Kidney (tissue), 14 donors: ENCODE data around the gene TAF4B. TPM values are rescaled to one million over a fixed set of nuclear protein-coding genes. Genes with fewer than 3 reads are reported as not detected.
"Not testable (repeated sequence)": the region's sequence is repeated elsewhere in the genome, so short reads cannot be mapped to it uniquely, and the experiment has no call there.

Experiments used
- DNase-seq, 5 donors: peaks; one replicate each; pipeline ENCODE4 v3.0.0-alpha.2; 2013 to 2020
- FAIRE-seq: peaks from 2 replicates; lab custom pipeline; 2012; peaks lifted over from hg19 to GRCh38; lab: Jason Lieb, UNC
- H3K27ac ChIP-seq, 2 donors: one replicate each; pipeline ENCODE4 v1.7.0; 2013; ENCODE audit warnings: low read depth in 2 of 2, low read length in 2 of 2, inconsistent platforms in 1 of 2
- H3K27me3 ChIP-seq: one replicate; pipeline ENCODE4 v1.7.1; 2013; ENCODE audit warnings: low read length, inconsistent platforms; ENCODE audit not compliant: control insufficient read depth, insufficient read depth
- H3K36me3 ChIP-seq, 3 donors: one replicate each; pipeline versions ENCODE4 v1.7.0 to v1.7.1; 2013; ENCODE audit warnings: low read length in 3 of 3, control low read depth in 1 of 3, inconsistent platforms in 1 of 3; ENCODE audit not compliant: insufficient read depth in 3 of 3, control insufficient read depth in 2 of 3
- H3K4me1 ChIP-seq, 3 donors: one replicate each; pipeline versions ENCODE4 v1.7.0 to v1.7.1; 2013; ENCODE audit warnings: low read length in 3 of 3, inconsistent platforms in 1 of 3, low read depth in 1 of 3; ENCODE audit not compliant: control insufficient read depth in 2 of 3, insufficient read depth in 2 of 3
- H3K4me3 ChIP-seq, 3 donors: one replicate each; pipeline versions ENCODE4 v1.7.0 to v1.8.1; 2013; ENCODE audit warnings: low read length in 3 of 3, control low read depth in 1 of 3, inconsistent platforms in 1 of 3
- H3K9ac ChIP-seq, 3 donors: one replicate each; pipeline versions ENCODE4 v1.7.0 to v1.7.1; 2013; ENCODE audit warnings: low read length in 3 of 3, control low read depth in 1 of 3, inconsistent platforms in 1 of 3
- H3K9me3 ChIP-seq, 3 donors: one replicate each; pipeline versions ENCODE4 v1.7.0 to v1.7.1; 2013; ENCODE audit warnings: low read length in 3 of 3, control low read depth in 1 of 3, inconsistent platforms in 1 of 3; ENCODE audit not compliant: control insufficient read depth in 2 of 3, insufficient read depth in 1 of 3
- CTCF ChIP-seq: IDR thresholded peaks from 3 replicates; pipeline ENCODE4 v1.5.1; 2012; ENCODE audit warnings: mild to moderate bottlenecking, moderate library complexity, borderline replicate concordance; ENCODE audit not compliant: insufficient read depth; ENCODE audit errors: extremely low read depth
- intact Hi-C: fragments of 100-400 bp; cut with DNase I; formaldehyde crosslinking; loops from one replicate; pipeline ENCODE4 v1.11.1; 2022
- polyA plus RNA-seq: library from polyadenylated mRNA; stranded (reverse); fragments of 350-450 nt; fragmentation: Illumina TruSeq; extraction: RNeasy Lipid Tissue Mini Kit (QIAGEN cat#74804); gene quantifications from one replicate; pipeline ENCODE4 v1.2.3, GENCODE V29; 2014; ENCODE audit warnings: low read depth, low replicate concordance; ENCODE audit not compliant: insufficient read depth
- total RNA-seq: library from RNA; stranded (reverse); fragmentation: NEBNext Ultra II Directional; extraction: Animal tissue kit (Norgen Biotek cat#: 25700); gene quantifications from one replicate; pipeline ENCODE4 v1.2.1, GENCODE V29; 2021
- donor health status: control.
- donor health status: control.
- donor health status: control.
- donor health status: control.
- donor health status: control.
- donor health status: DM: yes; HTN: yes; CAD: no.
- donor health status: Normal renal cell carcinoma (clear cell type).

The TAF4B gene
- total and polyA plus RNA-seq, 2 donors from 2014 or later, result 1.7 to 4.9 TPM

- intact Hi-C loops, result no loop called here
- no peaks in the 10 kb centered on the region for H3K36me3 ChIP-seq
- H3K9ac ChIP-seq, result no peak overlapping the region
- peaks cover 0 to 2% (median 0%) of the 10 kb centered on the region in 3 donors for H3K4me1 ChIP-seq
- no peaks in the 10 kb centered on the region for H3K9me3 ChIP-seq
- FAIRE-seq (no peak), DNase-seq (no peak)
- no peaks in the 10 kb centered on the region for H3K27me3 ChIP-seq
- TF ChIP-seq CTCF, result no peak
- H3K27ac ChIP-seq, result no peak overlapping the region
- no peak overlapping the region for H3K4me3 ChIP-seq
Measured at GRCh38 chr18:26228562-26229260, 2.5 kb downstream of the TAF4B start.

DNA sequence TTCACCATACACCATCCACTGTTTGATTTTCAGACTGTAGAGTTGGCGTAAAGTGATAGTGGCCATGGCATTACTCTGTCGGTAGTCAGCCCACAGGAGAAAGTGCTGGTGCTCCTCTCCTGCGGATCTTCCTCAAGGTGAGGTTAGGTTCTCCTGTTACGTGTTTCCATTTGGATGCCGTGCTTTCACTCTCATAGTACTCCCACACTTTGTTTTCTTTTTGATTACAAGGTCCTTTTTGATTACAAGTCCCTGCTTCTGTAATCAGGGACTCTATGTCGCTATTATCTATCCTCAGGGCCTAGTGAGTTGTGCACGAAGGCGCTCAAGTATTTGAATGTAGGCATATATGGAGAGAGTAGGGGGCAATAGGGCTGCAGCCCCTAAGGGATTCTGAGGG lies 4.3 kb downstream of the TAF4B start:
- DNase-seq (peak in 2 of 5 donors; percentile 8 to 24), FAIRE-seq (no peak)
- peaks cover 0 to 2% (median 0%) of the 10 kb centered on the region in 3 donors for H3K4me1 ChIP-seq
- H3K4me3 ChIP-seq, result no peak overlapping the region
- no peak for TF ChIP-seq CTCF
- no peaks in the 10 kb centered on the region for H3K27me3 ChIP-seq
- H3K27ac ChIP-seq, result no peak overlapping the region
- H3K36me3 ChIP-seq, result no peaks in the 10 kb centered on the region
- intact Hi-C loops, result no loop called here
- H3K9ac ChIP-seq, result no peak overlapping the region
- H3K9me3 ChIP-seq, result no peaks in the 10 kb centered on the region

DNA sequence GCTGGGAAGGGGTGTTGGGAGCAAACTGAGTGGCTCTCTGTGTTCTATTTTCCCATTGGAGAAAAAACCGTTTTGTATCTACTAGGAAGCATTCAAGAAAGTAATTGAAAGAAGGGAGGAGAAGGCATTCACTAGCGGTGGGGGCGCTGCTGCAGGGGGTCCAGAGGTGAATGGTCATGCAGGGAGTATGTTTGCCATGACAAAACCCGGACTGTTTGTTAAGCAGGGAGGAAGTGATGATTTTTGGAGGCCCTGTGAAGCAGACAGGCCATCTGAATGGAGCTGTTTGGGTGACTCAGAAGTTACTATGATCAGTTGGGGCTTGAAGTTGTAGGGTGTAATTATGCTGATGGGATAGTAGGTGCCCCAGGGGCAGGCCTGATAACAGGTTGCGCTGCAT lies 7.0 kb downstream of the TAF4B start:
- DNase-seq, result no peak
- H3K9me3 ChIP-seq, result no peaks in the 10 kb centered on the region
- no peaks in the 10 kb centered on the region for H3K27me3 ChIP-seq
- no peaks in the 10 kb centered on the region for H3K36me3 ChIP-seq
- no peak for FAIRE-seq
- intact Hi-C loops, result no loop called here
- H3K4me1 ChIP-seq, result no peaks in the 10 kb centered on the region
- no peak for TF ChIP-seq CTCF
- no peak overlapping the region for H3K4me3 ChIP-seq
- no peak overlapping the region for H3K27ac ChIP-seq
- H3K9ac ChIP-seq, result no peak overlapping the region

DNA sequence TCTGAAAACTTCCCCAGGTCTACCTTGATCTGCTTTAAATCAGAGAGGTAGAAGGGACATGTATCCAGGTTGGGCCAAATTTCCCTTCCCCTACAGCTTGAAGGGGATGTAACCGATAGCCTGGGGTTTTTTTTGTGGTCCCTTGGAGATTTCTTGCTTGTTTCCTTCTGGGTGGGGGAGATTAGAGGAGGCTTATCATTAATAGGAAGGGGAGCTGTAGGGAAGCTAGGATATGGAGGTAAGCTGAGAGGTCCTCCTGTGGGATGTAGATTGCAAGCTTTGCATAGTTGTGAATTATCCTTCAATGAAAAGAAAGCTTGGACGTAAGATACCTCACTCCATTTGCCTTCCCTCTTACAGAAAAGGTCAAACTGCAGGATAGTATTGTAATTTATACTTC lies 11.1 kb downstream of the TAF4B start:
- FAIRE-seq, H3K9me3 ChIP-seq, intact Hi-C loops, H3K9ac ChIP-seq, H3K27ac ChIP-seq, DNase-seq, H3K27me3 ChIP-seq, H3K4me1 ChIP-seq, H3K36me3 ChIP-seq, H3K4me3 ChIP-seq: not testable (repeated sequence)

DNA sequence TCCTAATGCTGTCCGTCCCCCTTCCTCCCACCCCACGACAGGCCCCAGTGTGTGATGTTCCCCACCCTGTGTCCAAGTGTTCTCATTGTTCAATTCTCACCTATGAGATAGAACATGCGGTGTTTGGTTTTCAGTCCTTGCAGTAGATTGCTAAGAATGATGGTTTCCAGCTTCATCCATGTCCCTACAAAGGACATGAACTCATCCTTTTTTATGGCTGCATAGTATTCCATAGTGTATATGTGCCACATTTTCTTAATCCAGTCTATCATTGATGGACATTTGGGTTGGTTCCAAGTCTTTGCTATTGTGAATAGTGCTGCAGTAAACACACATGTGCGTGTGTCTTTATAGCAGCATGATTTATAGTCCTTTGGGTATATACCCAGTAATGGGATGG lies 12.5 kb downstream of the TAF4B start:
- H3K9me3 ChIP-seq, FAIRE-seq: not testable (repeated sequence)

GRCh38 chr18:26242392-26242791 lies 16.1 kb downstream of the TAF4B start:
- H3K9me3 ChIP-seq, H3K27me3 ChIP-seq, H3K9ac ChIP-seq, DNase-seq, FAIRE-seq, H3K36me3 ChIP-seq, H3K4me3 ChIP-seq, H3K4me1 ChIP-seq, intact Hi-C loops, H3K27ac ChIP-seq: not testable (repeated sequence)

More for the DNA sequence above, 12.5 kb downstream of the TAF4B start:
- H3K36me3 ChIP-seq, H3K27me3 ChIP-seq, H3K9ac ChIP-seq, intact Hi-C loops, DNase-seq, H3K4me3 ChIP-seq, H3K27ac ChIP-seq, H3K4me1 ChIP-seq: not testable (repeated sequence)
